ENCODE measurements around the gene THAP7. TPM values are rescaled to one million over a fixed set of nuclear protein-coding genes. Genes with fewer than 3 reads are reported as not detected.

The THAP7 gene
- total RNA-seq, 1 experiment from 2014 or later, result 24.6 TPM

- Mint-ChIP-seq H3K27me3 (ENCODE audit: low read depth) (peaks cover 57% of the 10 kb centered on the region), H3K9me3 (peaks cover 13 to 15% of the 10 kb centered on the region in 2 experiments), H3K36me3 (ENCODE audit: insufficient read depth in 1 of 3, low read depth in 3 of 3) (peaks cover 4 to 15% (median 7%) of the 10 kb centered on the region in 3 experiments; a peak in 5 of 7 replicates), H3K4me3 (peak overlapping the region; percentile 49 to 74), H3K27ac (peak overlapping the region in 2 of 3 experiments; percentile 92 to 97; a peak in 4 of 7 replicates), H3K4me1 (peaks cover 28 to 30% of the 10 kb centered on the region in 2 experiments)
- no CpG with 5 or more reads among the region's 39 CpGs for WGBS (ENCODE audit: extremely low coverage, insufficient read length, low lambda C conversion rate)
- Histone ChIP-seq H3K27me3 (ENCODE audit: insufficient read depth, low read length) (no peaks in the 10 kb centered on the region; the same call in 1 of the 2 replicates), H3K4me1 (ENCODE audit: insufficient read depth, low read length) (0 out of 2 replicates have a peak, but pooled peaks cover 2% of the 10 kb centered on the region), H3K23ac (ENCODE audit: insufficient read length, low read depth, low read length) (no peak overlapping the region), H3K14ac (ENCODE audit: insufficient read depth, low read length) (peak overlapping the region; percentile 81), H2BK5ac (ENCODE audit: insufficient read length, low read length) (no peak overlapping the region), H3T11ph (ENCODE audit: low read length) (no peak overlapping the region), H4K5ac (ENCODE audit: insufficient read length, low read depth, low read length) (peak overlapping the region; percentile 84), H3K4me2 (ENCODE audit: insufficient read depth, insufficient read length, low read length) (peak overlapping the region; percentile 42), H3K9me3 (ENCODE audit: control insufficient read depth, low read depth, low read length) (no peaks in the 10 kb centered on the region), H4K20me1 (ENCODE audit: control insufficient read depth, insufficient read depth, insufficient read length) (no peaks in the 10 kb centered on the region), H2BK12ac (ENCODE audit: insufficient read length, low read depth, low read length) (peak overlapping the region; percentile 80), H2BK120ac (ENCODE audit: low read depth, low read length, poor library complexity, severe bottlenecking) (no peak overlapping the region), H4K91ac (ENCODE audit: insufficient read length, low read depth, low read length) (no peak overlapping the region), H3K79me1 (ENCODE audit: insufficient read depth, low read depth, low read length, poor library complexity, severe bottlenecking) (no peaks in the 10 kb centered on the region), H3K4ac (ENCODE audit: low read depth, low read length) (no peak overlapping the region), H3K27ac (ENCODE audit: insufficient read length, low read depth, low read length) (no peak overlapping the region), H3K9ac (ENCODE audit: extremely low read depth, insufficient read length, low read length) (peak overlapping the region; percentile 35), H3K23me2 (ENCODE audit: insufficient read length, low read depth, low read length, poor library complexity, severe bottlenecking) (peaks cover 14% of the 10 kb centered on the region), H3K79me2 (ENCODE audit: insufficient read depth, low read length) (no peaks in the 10 kb centered on the region), H4K8ac (replicated peaks; ENCODE audit: insufficient read length, low read depth, low read length) (no peak overlapping the region), H2AK5ac (ENCODE audit: insufficient read length, low read length) (no peak overlapping the region), H3K18ac (ENCODE audit: insufficient read length, low read depth, low read length) (peak overlapping the region; percentile 93), H2BK15ac (ENCODE audit: low read depth, low read length) (no peak overlapping the region), H2BK20ac (ENCODE audit: low read depth, low read length, poor library complexity, severe bottlenecking) (no peak overlapping the region), H3K56ac (ENCODE audit: insufficient read length, low read depth, low read length) (no peak overlapping the region), H2AFZ (ENCODE audit: low read length) (peak overlapping the region; percentile 34)
- no peak for TF ChIP-seq CTCF (conservative IDR thresholded peaks at IDR 0.05)
- peak; percentile 99 for DNase-seq
These were observed 22.6 kb downstream of the THAP7 start for GRCh38 chr22:20979243-20979809.

Data from H9 (cell line).